HG02981 (cell line): ENCODE measurements around the gene RNF13.
"Not testable (repeated sequence)": the region's sequence is repeated elsewhere in the genome, so short reads cannot be mapped to it uniquely, and the experiment has no call there.

Source experiments
- ATAC-seq: cut with Tn5 transposase; IDR thresholded peaks from one replicate; pipeline ENCODE4 v1.9.1; 2021; ENCODE audit warnings: mild to moderate bottlenecking, moderate library complexity; ENCODE audit not compliant: unreplicated experiment

Gene RNF13

DNA sequence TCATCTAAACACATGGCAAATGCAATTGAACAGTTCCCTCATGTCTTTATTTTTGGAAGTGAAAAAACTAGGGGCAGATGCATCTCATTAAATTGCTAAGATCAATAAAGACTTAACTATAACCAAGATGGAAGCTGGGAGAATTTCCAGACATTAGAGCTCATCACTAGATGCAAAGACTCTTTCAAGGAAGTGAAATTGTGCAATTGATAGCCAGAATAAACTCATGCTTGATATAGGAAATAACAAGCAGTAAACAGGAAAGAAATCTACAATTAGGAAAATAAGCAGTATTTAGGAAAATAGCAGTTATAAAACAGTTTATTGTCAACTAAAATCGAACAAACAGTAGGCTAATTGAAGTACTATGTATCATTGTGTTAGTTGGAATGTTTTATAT is 11.8 kb upstream of the RNF13 start:
- no peak for ATAC-seq

DNA sequence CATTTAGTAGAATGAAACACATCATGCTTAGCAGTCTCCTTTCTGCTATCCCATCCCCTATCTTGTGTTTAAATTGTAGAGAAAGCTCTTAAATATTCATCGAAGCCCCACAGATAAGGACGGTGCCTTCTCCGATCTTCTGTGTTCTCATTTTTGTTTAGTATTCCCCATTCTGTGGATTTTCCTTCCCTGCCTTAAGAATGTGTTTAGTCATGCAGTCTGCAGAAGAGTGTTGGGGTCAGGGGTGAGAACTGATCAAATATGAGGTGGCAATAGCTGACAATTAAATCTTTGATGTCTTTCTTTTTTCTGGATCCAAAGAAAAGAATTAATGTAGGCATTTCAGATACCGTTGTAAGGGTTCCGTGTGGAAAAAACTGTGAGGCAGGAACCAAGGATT is 11.4 kb upstream of the RNF13 start:
- ATAC-seq: no peak

DNA sequence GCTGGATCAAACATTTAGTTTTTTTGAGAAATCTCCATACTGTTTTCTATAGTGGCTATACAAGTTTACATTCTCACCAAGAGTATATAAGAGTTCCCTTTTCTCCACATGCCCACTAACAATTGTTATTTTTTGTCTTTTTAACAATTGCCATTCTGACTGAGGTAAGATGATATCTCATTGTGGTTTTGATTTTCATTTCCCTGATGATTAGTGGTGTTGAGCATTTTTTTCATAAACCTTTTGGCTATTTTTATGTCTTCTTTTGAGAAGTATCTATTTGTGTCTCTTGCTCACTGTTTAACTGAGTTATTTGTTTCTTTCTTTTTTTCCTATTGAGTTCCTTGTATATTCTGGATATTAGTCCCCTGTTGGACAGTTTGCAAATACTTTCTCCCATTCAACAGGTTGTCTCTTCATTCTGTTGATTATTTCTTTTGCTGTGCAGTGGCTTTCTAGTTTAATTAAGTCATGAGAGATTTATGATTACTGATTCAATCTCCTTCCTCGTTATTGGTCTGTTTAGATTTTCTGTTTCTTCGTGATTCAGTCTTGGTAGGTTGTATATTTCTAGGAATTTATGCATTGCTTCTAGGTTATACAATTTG is 6.7 kb upstream of the RNF13 start:
- no peak for ATAC-seq

DNA sequence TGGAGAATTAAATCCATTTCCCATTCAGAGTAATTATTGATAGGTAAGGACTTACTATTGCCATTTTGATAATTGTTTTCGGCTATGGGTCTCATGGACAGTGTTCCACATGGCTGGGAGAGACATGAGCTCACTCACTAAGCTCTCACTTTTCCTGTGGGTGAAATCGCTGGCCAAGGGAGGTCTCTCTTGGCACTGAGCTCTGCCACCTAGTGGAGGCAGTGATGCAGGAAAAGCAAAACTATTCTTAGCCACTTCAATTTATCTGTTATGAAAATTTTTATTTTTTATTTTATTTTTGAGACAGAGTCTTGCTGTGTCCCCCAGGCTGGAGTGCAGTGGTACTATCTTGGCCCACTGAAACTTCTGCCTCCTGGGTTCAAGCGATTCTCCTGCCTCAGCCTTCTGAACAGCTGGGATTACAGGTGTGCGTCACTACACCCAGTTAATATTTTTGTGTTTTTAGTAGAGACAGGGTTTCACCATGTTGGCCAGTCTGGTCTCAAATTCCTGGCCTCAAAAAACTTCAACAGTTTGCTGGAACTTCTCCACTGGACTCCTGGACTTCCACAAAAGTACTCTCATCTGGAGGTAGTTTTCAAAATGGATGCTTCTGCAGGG is 4.7 kb upstream of the RNF13 start:
- ATAC-seq: no peak

DNA sequence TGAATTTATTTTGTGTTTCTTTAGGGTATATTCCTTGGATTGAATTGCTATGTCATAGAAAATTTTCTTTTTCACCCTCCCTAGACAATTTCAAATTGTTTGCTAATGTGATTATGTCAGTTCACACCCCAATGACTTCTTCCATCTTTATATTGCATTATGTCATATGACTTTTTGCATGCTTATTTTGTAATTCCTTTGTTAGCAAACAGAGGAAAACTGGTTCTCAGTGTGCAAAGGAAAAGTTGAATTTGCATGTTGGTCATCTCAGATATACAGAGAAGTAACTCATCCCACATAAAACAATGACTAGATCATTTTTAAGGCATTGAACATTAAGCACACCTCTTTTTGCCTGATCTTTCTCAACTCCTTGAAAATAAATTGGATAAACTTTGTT is 3.3 kb upstream of the RNF13 start:
- no peak for ATAC-seq

DNA sequence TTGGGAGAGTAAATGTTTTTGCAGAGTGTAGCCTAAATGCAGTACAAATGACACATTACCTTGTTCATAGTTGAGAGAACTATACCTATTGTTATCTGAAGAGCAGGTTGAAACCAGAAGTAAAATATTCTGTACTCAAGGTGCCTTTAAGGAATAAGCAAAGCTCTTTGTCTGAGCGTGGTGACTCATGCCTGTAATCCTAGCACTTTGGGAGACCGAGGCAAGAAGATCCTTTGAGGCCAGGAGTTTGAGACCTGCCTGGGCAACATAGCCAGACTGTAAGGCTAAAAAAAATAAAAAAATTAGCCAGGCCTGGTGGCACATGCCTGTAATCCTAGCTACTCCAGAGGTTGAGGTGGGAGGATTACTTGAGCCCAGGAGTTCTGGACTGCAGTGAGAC is 2.2 kb upstream of the RNF13 start:
- ATAC-seq: no peak

DNA sequence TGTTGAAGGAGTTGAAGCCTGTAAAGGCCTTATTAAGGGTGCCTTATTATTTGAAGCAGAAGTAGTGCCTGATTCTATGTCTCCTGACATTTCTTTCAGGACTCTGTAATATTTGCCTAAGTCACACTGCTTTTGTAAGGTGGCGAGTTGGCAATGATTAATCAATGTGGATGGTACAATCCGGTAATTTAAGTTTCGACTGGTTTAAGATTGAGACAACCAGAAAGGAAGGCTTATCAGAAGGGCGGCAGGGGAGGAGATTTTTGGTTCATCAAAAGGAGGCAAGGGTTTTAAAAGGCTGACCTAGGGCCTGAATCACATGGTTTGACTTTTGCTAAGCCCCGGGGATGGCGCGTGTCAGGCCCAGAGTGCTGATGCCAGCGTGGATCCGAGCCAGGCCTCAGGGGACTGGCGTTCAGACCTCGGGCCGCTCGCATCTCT is 830 bp upstream of the RNF13 start:
- ATAC-seq: no peak

DNA sequence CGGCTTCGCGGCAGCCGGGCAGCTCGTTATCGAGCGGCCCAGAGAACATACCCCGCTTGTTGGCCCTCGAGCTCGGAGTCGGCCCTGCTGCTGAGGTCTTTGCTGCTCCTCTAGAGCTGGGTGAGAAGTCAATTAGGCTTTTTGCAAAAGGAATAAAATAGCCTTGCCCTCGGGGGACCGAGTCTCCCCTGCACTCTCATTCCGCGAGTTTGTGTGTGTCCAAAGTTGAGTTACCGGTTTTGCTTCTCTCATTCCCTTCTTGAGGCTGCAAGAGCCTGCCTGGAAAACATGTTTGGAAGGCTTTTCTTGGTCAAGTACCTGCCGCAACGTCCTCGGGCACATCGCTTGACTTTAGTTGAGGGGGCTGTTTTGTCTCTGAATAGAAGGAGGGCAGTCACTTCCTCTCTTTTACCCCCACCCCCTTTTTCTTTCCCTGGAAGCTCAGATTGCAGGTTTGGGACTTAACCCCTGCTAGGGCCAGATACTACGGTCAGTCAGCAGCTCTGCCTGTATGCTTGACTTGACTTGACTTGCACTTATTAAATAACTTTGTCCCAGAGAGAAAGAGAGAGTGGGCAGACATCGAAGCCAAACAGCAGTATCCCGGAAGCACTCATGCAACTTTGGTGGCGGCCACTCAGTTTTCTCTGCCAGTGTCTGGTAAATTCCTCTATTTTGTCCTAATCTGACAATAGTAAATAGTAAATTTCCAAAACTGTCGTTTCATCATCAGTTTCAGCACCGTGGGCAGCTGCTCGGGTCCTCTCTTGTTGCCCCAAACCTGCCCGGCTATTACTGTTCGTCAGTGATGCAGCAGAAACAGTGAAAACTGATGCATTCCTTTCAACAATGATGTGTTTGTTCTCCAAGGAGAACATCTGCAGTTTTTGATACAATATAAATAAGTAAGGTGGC is 609 bp downstream of the RNF13 start:
- peak; percentile 14 for ATAC-seq

DNA sequence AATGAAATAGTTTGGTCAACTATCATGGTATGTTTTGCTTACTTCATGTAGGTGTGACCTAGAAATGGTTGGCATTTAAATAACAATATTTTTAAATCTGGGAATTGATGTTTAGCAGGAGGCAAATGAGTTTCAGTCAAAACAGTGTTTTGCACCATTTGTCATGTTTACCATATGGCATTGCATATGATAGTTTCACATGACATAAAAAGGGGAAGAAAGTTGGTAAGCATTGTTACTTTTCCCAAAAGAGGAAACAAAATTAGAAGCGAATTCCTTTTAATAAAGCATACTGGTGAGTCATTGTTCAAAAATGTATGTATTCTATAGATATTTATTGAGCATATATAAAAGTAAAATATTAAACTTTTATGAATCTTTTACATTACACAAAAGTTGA is 2.3 kb downstream of the RNF13 start:
- ATAC-seq: no peak

DNA sequence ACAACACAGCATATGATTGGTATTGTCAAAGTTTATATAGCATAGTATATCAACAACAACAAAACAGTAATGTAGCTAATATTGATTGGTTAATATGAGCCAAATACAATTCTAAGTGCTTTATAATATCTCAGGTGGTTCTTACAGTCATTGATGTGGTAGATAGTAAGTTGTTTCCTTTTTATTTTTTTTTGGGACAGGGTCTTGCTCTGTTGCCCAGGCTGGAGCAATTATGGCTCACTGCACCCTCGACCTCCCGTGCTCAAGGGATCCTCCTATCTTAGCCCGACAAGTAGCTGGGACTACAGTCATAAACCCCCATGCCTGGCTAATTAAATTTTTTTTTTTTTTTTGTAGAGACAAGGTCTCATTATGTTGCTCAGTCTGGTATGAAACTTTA is 2.7 kb downstream of the RNF13 start:
- no peak for ATAC-seq

DNA sequence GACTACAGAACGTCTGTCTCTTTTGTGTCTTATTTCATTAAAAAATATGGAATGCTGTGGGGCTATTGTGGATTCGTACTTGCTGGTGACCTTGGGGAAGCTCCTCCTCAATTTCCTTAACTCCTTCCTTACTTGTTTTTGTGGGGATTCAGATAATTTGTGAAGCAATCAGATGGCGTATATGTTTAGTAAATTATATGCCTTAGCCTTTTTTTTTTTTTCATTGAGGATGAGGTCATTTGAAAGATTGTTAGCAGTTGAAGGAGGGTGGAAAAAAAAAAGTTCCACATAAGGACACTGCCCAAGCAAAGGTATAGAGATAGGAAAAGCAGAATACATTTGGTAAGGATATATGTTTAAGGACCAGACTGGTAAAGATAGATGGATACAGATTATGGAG is 3.3 kb downstream of the RNF13 start:
- no peak for ATAC-seq

DNA sequence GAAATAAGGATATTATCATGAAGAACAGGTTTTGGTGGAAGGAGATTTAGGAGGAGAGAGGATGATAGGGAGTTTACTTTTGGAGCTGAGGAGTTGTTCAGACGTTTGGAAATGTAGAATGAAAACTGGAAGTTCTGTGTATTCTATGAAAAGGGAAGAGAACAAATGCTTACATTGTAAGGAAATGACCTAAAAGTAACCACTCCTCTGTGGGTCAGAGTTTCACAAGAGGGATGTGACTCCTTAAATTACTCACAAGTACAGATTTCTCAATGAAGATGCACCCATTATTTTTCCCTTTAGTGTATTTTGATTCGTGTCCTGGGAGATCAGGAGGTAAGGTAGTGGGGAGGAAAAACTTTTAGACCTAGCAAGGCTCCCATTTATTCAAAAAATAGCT is 4.0 kb downstream of the RNF13 start:
- ATAC-seq: no peak

DNA sequence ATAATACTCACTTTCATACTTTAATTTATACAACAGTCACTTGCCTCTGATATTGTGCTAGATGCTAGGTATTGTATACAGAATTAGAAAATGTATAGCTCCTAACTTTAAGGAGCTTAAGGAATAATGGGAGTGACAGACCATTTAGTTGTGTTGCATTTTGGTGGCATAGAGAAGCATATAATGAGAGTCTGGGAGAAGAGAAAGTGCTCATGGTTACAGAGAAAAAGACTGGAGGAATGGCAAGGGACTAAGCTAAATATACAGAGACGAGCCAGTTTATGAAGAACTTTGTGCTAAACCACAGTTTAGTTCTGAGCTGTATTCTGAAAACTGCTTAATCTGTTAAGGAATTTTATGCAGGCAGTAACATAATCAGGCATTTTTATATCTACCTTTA is 6.4 kb downstream of the RNF13 start:
- ATAC-seq: no peak

DNA sequence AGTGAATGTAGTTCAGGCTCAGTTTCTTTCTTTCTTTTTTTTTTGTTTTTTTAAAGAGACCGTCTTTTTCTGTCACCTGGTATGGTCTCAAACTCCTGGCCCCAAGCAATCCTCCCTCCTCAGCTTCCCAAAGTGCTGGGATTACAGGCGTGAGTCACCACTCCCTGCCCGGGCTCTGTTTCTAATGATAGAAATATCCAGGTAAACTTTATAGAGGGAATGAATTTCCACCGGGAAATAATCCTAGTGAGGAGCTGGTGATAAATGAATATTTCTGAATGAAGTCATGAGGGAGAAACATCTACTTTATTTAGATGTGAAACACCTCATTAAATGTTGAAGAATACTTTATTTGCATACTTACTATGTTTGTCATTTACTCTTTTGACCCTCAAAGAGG is 7.2 kb downstream of the RNF13 start:
- no peak for ATAC-seq

DNA sequence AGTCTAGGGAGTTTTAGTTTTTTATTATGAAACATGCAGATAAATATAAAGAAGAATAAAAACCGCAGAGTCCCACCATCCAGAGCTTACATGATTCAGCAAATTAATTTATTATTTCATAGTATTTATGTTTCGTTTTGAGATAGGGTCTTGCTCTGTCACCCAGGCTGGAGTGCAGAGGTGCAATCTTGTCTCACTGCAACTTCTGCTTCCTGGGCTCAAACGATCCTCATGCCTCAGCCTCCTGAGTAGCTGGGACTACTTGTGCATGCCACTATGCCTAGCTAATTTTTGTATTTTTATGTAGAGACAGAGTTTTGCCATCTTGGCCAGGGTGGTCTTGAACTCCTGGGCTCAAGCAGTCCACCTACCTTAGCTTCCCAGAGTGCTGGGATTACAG is 13.6 kb downstream of the RNF13 start:
- no peak for ATAC-seq

DNA sequence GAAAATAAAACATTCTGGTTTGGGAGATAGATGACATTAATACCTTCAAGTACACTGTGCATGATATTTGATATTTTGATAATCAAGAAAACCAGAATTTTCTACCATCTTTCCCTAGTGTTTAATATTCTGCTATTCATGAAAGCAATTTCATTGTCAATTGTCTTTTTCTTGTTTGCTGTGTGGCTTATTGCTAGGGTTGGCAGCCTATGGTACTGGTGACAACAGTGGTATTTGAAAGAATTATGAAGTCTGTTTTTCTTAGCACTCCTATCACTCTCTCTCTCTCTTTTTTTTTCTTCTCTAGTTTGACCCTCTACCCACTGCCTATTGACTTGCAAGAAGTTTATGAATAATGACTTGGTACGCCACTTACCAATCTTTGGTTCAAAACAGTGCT is 15.4 kb downstream of the RNF13 start:
- ATAC-seq: no peak

DNA sequence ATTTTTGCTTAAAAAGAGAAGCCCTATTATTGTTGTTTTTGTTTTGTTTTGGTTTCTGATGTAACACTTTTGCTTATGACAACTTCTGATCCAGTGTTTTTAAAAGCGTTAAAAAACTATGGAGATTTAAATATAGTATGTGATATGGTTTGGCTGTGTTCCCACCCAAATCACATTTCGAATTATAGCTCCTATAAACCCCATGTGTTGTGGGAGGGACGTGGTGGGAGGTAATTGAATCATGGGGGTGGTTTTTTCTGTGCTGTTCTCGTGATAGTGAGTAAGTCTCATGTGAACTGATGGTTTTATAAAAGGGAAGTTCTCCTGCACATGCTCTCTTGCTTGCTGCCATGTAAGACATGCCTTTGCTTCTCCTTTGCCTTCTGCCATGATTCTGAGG is 16.6 kb downstream of the RNF13 start:
- not testable (repeated sequence) for ATAC-seq

DNA sequence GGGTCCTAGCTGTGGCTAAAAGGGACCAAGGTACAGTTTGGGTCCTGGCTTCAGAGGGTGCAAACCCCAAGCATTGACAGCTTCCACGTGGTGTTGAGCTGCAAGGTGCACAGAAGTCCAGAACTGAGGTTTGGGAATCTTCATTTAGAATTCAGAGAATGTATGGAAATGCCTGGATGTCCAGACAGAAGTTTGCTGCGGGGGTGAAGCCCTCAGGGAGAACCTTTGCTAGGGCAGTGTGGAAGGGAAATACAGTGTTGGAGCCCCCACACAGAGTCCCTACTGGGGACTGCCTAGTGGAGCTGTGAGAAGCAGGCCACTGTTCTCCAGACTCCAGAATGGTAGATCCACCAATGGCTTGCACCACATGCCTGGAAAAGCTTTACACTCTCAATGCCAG is 17.9 kb downstream of the RNF13 start:
- no peak for ATAC-seq

DNA sequence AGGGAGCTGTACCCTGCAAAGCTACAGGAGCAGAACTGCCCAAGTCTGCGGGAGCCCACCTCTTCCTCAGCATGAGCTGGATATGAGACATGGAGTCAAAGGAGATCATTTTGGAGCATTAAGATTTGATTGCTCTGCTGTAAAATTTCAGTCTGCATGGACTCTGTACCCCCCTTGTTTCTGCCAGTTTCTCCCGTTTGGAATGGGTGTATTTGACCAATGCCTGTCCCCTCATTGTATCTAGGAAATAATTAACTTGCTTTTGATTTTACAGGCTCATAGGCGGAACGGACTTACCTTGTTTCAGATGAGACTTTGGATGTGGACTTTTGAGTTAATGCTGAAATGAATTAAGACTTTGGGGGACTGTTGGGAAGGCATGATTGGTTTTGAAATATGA is 18.3 kb downstream of the RNF13 start:
- no peak for ATAC-seq

DNA sequence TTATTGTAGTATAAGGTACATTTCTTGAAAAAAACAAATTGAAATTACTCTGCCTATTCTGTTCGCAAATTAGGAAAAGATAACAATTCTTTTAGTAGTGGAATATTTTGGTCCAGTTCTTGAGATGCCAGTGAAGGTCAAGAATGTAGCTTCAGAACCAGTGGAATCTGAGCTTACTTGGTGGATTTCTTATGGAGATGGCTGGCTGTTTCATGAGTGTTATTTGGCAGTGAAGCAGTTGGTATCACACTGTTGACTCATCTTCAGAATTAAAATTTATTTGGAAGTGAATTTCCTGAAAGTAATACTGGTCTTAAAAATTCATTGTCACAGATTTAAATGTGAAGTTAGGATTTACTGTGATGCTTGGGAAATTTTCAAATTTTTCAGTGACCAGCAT is 19.1 kb downstream of the RNF13 start:
- ATAC-seq: no peak

DNA sequence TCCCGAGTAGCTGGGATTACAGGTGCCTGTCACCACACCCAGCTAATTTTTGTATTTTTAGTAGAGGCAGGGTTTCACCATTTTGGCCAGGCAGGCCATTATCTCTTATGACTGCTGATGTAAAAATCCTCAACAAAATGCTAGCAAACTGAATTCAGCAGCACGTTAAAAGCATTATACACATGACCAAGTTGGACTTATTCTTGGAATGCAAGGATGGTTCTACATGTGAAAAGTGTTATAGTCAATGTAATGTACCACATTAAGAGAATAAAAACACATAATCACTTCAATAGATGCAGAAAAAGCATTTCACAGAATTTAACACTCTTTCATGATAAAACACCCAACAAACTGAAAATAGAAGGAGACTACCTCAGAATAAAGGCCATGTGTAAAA is 20.2 kb downstream of the RNF13 start:
- no peak for ATAC-seq

DNA sequence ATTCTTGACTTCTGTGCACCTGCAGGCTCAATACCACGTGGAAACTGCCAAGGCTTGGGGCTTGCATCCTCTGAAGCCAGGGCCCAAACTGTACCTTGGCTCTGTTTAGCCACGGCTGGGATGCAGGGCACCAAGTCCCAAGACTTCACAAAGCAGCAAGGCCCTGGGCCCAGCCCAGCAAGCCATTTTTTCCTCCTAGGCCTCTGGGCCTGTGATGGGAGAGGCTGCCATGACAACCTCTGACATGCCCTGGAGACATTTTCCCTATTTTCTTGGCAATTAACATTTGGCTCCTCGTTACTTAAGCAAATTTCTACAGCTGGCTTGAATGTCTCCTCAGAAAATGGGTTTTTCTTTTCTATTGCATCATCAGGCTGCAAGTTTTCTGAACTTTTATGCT is 25.5 kb downstream of the RNF13 start:
- ATAC-seq: not testable (repeated sequence)
